Activated naive CD8-positive, alpha-beta T cell (primary cell): ENCODE results near the gene SAG.

Experiments used
- H3K27ac Mint-ChIP-seq: one replicate; pipeline ENCODE4 v1.8.0; 2021; ENCODE audit warnings: mixed read lengths
- H3K27me3 Mint-ChIP-seq: one replicate; pipeline ENCODE4 v1.8.0; 2021; ENCODE audit warnings: mixed read lengths
- H3K36me3 Mint-ChIP-seq: one replicate; pipeline ENCODE4 v1.8.0; 2021; ENCODE audit warnings: mixed read lengths
- H3K4me1 Mint-ChIP-seq: one replicate; pipeline ENCODE4 v1.8.0; 2021; ENCODE audit warnings: low read depth, mixed read lengths
- H3K4me3 Mint-ChIP-seq: one replicate; pipeline ENCODE4 v1.8.0; 2021; ENCODE audit warnings: mild to moderate bottlenecking, mixed read lengths
- H3K9me3 Mint-ChIP-seq: one replicate; pipeline ENCODE4 v1.8.0; 2021; ENCODE audit warnings: low read depth, mixed read lengths

Gene SAG

GRCh38 chr2:233307565-233307964 is at the start of gene SAG:
Gene SAG (plus strand): TSS chr2:233307816. CDS start chr2:233309190, 1,374 bp downstream.
- H3K4me1 Mint-ChIP-seq, result peaks cover 3% of the 10 kb centered on the region
- H3K9me3 Mint-ChIP-seq, result no peaks in the 10 kb centered on the region
- no peak within 1 kb of the TSS for H3K4me3 Mint-ChIP-seq
- H3K27ac Mint-ChIP-seq, result no peak within 1 kb of the TSS
- no peaks in the 10 kb centered on the region for H3K36me3 Mint-ChIP-seq
- no peaks in the 10 kb centered on the region for H3K27me3 Mint-ChIP-seq

- H3K27ac Mint-ChIP-seq, result peak overlapping the region; percentile 46
- no peaks in the 10 kb centered on the region for H3K27me3 Mint-ChIP-seq
- no peaks in the 10 kb centered on the region for H3K9me3 Mint-ChIP-seq
- H3K4me3 Mint-ChIP-seq, result no peak overlapping the region
- H3K36me3 Mint-ChIP-seq, result peaks cover 11% of the 10 kb centered on the region
- peaks cover 73% of the 10 kb centered on the region for H3K4me1 Mint-ChIP-seq
These were observed 49.4 kb upstream of the SAG start for GRCh38 chr2:233258211-233258610.

GRCh38 chr2:233259730-233260129 is 47.9 kb upstream of the SAG start:
- Mint-ChIP-seq H3K27ac (peak overlapping the region; percentile 42), H3K27me3 (no peaks in the 10 kb centered on the region), H3K36me3 (peaks cover 14% of the 10 kb centered on the region), H3K9me3 (no peaks in the 10 kb centered on the region), H3K4me3 (no peak overlapping the region), H3K4me1 (peaks cover 60% of the 10 kb centered on the region)

GRCh38 chr2:233260661-233261060 is 47.0 kb upstream of the SAG start:
- peaks cover 16% of the 10 kb centered on the region for H3K36me3 Mint-ChIP-seq
- H3K4me3 Mint-ChIP-seq, result no peak overlapping the region
- peak overlapping the region; percentile 61 for H3K27ac Mint-ChIP-seq
- H3K27me3 Mint-ChIP-seq, result no peaks in the 10 kb centered on the region
- peaks cover 53% of the 10 kb centered on the region for H3K4me1 Mint-ChIP-seq
- H3K9me3 Mint-ChIP-seq, result no peaks in the 10 kb centered on the region

GRCh38 chr2:233261819-233262555 is 45.6 kb upstream of the SAG start:
- Mint-ChIP-seq H3K27me3 (no peaks in the 10 kb centered on the region), H3K4me1 (peaks cover 58% of the 10 kb centered on the region), H3K9me3 (no peaks in the 10 kb centered on the region), H3K4me3 (no peak overlapping the region), H3K27ac (peak overlapping the region; percentile 86), H3K36me3 (peaks cover 22% of the 10 kb centered on the region)

- Mint-ChIP-seq H3K4me3 (no peak overlapping the region), H3K9me3 (no peaks in the 10 kb centered on the region), H3K36me3 (peaks cover 22% of the 10 kb centered on the region), H3K4me1 (peaks cover 61% of the 10 kb centered on the region), H3K27ac (peak overlapping the region; percentile 86), H3K27me3 (no peaks in the 10 kb centered on the region)
These were observed 45.1 kb upstream of the SAG start for GRCh38 chr2:233262562-233262961.

- Mint-ChIP-seq H3K27ac (peak overlapping the region; percentile 86), H3K36me3 (peaks cover 20% of the 10 kb centered on the region), H3K4me1 (peaks cover 64% of the 10 kb centered on the region), H3K27me3 (no peaks in the 10 kb centered on the region), H3K4me3 (no peak overlapping the region), H3K9me3 (no peaks in the 10 kb centered on the region)
These were observed 44.5 kb upstream of the SAG start for GRCh38 chr2:233263045-233263570.

GRCh38 chr2:233264667-233265066 is 42.9 kb upstream of the SAG start:
- H3K27ac Mint-ChIP-seq, result peak overlapping the region; percentile 88

GRCh38 chr2:233265899-233266431 is 41.7 kb upstream of the SAG start:
- Mint-ChIP-seq H3K4me3 (no peak overlapping the region), H3K27ac (peak overlapping the region; percentile 81), H3K4me1 (peaks cover 69% of the 10 kb centered on the region), H3K27me3 (no peaks in the 10 kb centered on the region), H3K36me3 (peaks cover 28% of the 10 kb centered on the region), H3K9me3 (no peaks in the 10 kb centered on the region)

More at GRCh38 chr2:233264667-233265066, 42.9 kb upstream of the SAG start:
- Mint-ChIP-seq H3K9me3 (no peaks in the 10 kb centered on the region), H3K4me1 (peaks cover 66% of the 10 kb centered on the region), H3K27me3 (no peaks in the 10 kb centered on the region), H3K36me3 (peaks cover 21% of the 10 kb centered on the region), H3K4me3 (no peak overlapping the region)

GRCh38 chr2:233266481-233266880 is 41.1 kb upstream of the SAG start:
- Mint-ChIP-seq H3K36me3 (peaks cover 25% of the 10 kb centered on the region), H3K27me3 (no peaks in the 10 kb centered on the region), H3K4me1 (peaks cover 67% of the 10 kb centered on the region)

GRCh38 chr2:233267516-233268245 is 39.9 kb upstream of the SAG start:
- peaks cover 26% of the 10 kb centered on the region for H3K36me3 Mint-ChIP-seq
- no peaks in the 10 kb centered on the region for H3K27me3 Mint-ChIP-seq
- H3K9me3 Mint-ChIP-seq, result no peaks in the 10 kb centered on the region
- peak overlapping the region; percentile 94 for H3K27ac Mint-ChIP-seq
- H3K4me1 Mint-ChIP-seq, result peaks cover 66% of the 10 kb centered on the region
- peak overlapping the region; percentile 77 for H3K4me3 Mint-ChIP-seq

More at GRCh38 chr2:233266481-233266880, 41.1 kb upstream of the SAG start:
- Mint-ChIP-seq H3K4me3 (no peak overlapping the region), H3K27ac (peak overlapping the region; percentile 94), H3K9me3 (no peaks in the 10 kb centered on the region)

GRCh38 chr2:233270366-233270765 is 37.2 kb upstream of the SAG start:
- H3K9me3 Mint-ChIP-seq, result no peaks in the 10 kb centered on the region
- H3K27ac Mint-ChIP-seq, result peak overlapping the region; percentile 94
- H3K4me3 Mint-ChIP-seq, result peak overlapping the region; percentile 73
- H3K27me3 Mint-ChIP-seq, result no peaks in the 10 kb centered on the region
- peaks cover 78% of the 10 kb centered on the region for H3K4me1 Mint-ChIP-seq
- peaks cover 34% of the 10 kb centered on the region for H3K36me3 Mint-ChIP-seq

- Mint-ChIP-seq H3K36me3 (peaks cover 31% of the 10 kb centered on the region), H3K4me1 (peaks cover 75% of the 10 kb centered on the region), H3K27ac (peak overlapping the region; percentile 94), H3K4me3 (peak overlapping the region; percentile 73), H3K9me3 (no peaks in the 10 kb centered on the region), H3K27me3 (no peaks in the 10 kb centered on the region)
These were observed 36.7 kb upstream of the SAG start for GRCh38 chr2:233270951-233271350.

GRCh38 chr2:233271693-233272092 is 35.9 kb upstream of the SAG start:
- H3K27me3 Mint-ChIP-seq, result no peaks in the 10 kb centered on the region
- H3K27ac Mint-ChIP-seq, result peak overlapping the region; percentile 75
- peaks cover 68% of the 10 kb centered on the region for H3K4me1 Mint-ChIP-seq
- peaks cover 33% of the 10 kb centered on the region for H3K36me3 Mint-ChIP-seq
- no peak overlapping the region for H3K4me3 Mint-ChIP-seq
- no peaks in the 10 kb centered on the region for H3K9me3 Mint-ChIP-seq

- H3K36me3 Mint-ChIP-seq, result peaks cover 37% of the 10 kb centered on the region
- H3K4me3 Mint-ChIP-seq, result no peak overlapping the region
- H3K27me3 Mint-ChIP-seq, result no peaks in the 10 kb centered on the region
- peaks cover 55% of the 10 kb centered on the region for H3K4me1 Mint-ChIP-seq
- H3K9me3 Mint-ChIP-seq, result no peaks in the 10 kb centered on the region
- peak overlapping the region; percentile 50 for H3K27ac Mint-ChIP-seq
These were observed 34.5 kb upstream of the SAG start for GRCh38 chr2:233273120-233273519.
